ENCODE data around the gene KIF16B.
"Not testable (repeated sequence)": the region's sequence is repeated elsewhere in the genome, so short reads cannot be mapped to it uniquely, and the experiment has no call there.

KIF16B gene

GRCh38 chr20:16537025-16537665 is 36.1 kb downstream of the KIF16B start:
- H3K27me3 Mint-ChIP-seq: no peaks in the 10 kb centered on the region
- H3K4me3 Mint-ChIP-seq: no peak overlapping the region
- no peaks in the 10 kb centered on the region for H3K36me3 Mint-ChIP-seq (ENCODE audit: low read depth)
- intact Hi-C loops (cut with micrococcal nuclease): no loop called here
- H3K9me3 Mint-ChIP-seq: no peaks in the 10 kb centered on the region
- no peak overlapping the region for H3K27ac Mint-ChIP-seq
- peaks cover 19% of the 10 kb centered on the region for H3K4me1 Mint-ChIP-seq (ENCODE audit: low read depth)

DNA sequence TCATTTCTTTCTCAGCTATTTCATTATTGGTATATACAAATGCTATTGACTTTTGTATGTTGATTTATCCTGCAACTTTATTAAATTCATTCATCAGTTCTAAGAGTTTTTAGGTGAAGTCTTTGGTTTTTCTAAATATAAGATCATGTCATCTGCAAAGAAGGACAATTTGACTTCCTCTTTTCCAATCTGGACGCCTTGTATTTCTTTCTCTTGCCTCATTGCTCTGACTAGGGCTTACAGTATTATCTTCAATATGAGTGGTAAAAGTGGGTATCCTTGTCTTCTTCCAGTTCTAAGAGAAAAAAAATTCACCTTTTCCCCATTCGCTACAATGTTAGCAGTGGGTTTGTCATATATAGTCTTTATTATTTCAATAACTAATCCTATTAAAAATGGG is 38.0 kb downstream of the KIF16B start:
- no peak overlapping the region for H3K27ac Mint-ChIP-seq
- H3K36me3 Mint-ChIP-seq (ENCODE audit: low read depth): no peaks in the 10 kb centered on the region
- H3K4me3 Mint-ChIP-seq: no peak overlapping the region
- no peaks in the 10 kb centered on the region for H3K27me3 Mint-ChIP-seq
- intact Hi-C loops (cut with micrococcal nuclease): no loop called here
- H3K4me1 Mint-ChIP-seq (ENCODE audit: low read depth): peaks cover 19% of the 10 kb centered on the region
- H3K9me3 Mint-ChIP-seq: no peaks in the 10 kb centered on the region

DNA sequence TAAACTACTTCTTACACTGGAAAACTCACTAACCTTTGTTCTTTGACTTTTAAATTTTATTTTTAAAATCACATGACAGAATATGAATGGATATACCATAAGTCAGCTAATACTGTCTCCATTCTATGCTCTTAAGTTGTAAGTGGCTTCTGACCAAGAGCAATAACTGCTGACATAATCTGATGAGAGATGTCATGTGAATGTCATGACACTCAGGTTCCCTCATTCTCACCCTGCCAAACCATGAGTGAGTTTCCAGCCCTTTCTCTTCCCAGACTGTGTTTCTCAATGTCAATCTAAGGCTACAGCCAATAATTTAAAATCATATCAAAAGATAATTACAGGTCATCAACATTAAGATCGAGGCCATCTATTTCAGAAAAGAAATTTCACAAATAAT is 39.7 kb downstream of the KIF16B start:
- Mint-ChIP-seq H3K4me1 (ENCODE audit: low read depth) (peaks cover 10% of the 10 kb centered on the region), H3K9me3 (no peaks in the 10 kb centered on the region), H3K27me3 (no peaks in the 10 kb centered on the region), H3K36me3 (ENCODE audit: low read depth) (no peaks in the 10 kb centered on the region), H3K27ac (no peak overlapping the region), H3K4me3 (no peak overlapping the region)
- intact Hi-C loops (cut with micrococcal nuclease): no loop called here

- peaks cover 1% of the 10 kb centered on the region for H3K4me1 Mint-ChIP-seq (ENCODE audit: low read depth)
- no peaks in the 10 kb centered on the region for H3K27me3 Mint-ChIP-seq
- peaks cover 13% of the 10 kb centered on the region for H3K36me3 Mint-ChIP-seq (ENCODE audit: low read depth)
- intact Hi-C loops (cut with micrococcal nuclease): no loop called here
- H3K4me3 Mint-ChIP-seq: no peak overlapping the region
- H3K9me3 Mint-ChIP-seq: no peaks in the 10 kb centered on the region
- no peak overlapping the region for H3K27ac Mint-ChIP-seq
Measured at GRCh38 chr20:16531485-16531884, 41.8 kb downstream of the KIF16B start.

DNA sequence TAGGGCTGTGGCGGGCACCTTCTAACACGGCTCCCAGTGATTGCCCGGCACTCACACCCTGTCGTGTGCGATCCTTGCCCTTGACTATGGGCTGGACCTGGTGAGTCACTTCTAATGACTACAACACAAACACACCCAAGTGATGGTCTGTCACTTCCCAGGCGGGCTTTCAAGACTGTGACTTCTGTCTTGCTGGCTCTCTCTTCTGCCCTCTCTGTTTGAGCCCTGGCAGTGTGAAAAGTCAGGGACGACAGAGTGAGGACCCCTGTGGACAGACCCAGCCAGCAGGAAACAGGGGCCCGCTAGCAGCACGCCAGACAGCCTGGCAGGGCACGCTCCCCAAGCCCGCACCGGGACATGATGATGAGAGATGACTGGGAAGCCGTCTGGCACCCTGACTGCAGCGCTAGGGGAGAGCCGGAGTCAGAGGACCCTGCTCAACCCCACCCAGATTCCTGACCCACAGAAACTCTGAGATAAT is 43.0 kb downstream of the KIF16B start:
- peaks cover 23% of the 10 kb centered on the region for H3K36me3 Mint-ChIP-seq (ENCODE audit: low read depth)
- no peaks in the 10 kb centered on the region for H3K4me1 Mint-ChIP-seq (ENCODE audit: low read depth)

GRCh38 chr20:16528078-16528477 is 45.2 kb downstream of the KIF16B start:
- H3K4me1 Mint-ChIP-seq (ENCODE audit: low read depth): no peaks in the 10 kb centered on the region
- H3K27ac Mint-ChIP-seq: no peak overlapping the region
- peaks cover 40% of the 10 kb centered on the region for H3K36me3 Mint-ChIP-seq (ENCODE audit: low read depth)
- intact Hi-C loops (cut with micrococcal nuclease): no loop called here
- H3K4me3 Mint-ChIP-seq: no peak overlapping the region
- peaks cover 9% of the 10 kb centered on the region for H3K9me3 Mint-ChIP-seq
- H3K27me3 Mint-ChIP-seq: no peaks in the 10 kb centered on the region

More for the DNA sequence above, 43.0 kb downstream of the KIF16B start:
- H3K9me3 Mint-ChIP-seq: no peaks in the 10 kb centered on the region
- intact Hi-C loops (cut with micrococcal nuclease): no loop called here
- H3K27me3 Mint-ChIP-seq: no peaks in the 10 kb centered on the region
- H3K27ac Mint-ChIP-seq: no peak overlapping the region
- no peak overlapping the region for H3K4me3 Mint-ChIP-seq

- peaks cover 40% of the 10 kb centered on the region for H3K36me3 Mint-ChIP-seq (ENCODE audit: low read depth)
Measured at GRCh38 chr20:16527438-16527837, 45.8 kb downstream of the KIF16B start.

DNA sequence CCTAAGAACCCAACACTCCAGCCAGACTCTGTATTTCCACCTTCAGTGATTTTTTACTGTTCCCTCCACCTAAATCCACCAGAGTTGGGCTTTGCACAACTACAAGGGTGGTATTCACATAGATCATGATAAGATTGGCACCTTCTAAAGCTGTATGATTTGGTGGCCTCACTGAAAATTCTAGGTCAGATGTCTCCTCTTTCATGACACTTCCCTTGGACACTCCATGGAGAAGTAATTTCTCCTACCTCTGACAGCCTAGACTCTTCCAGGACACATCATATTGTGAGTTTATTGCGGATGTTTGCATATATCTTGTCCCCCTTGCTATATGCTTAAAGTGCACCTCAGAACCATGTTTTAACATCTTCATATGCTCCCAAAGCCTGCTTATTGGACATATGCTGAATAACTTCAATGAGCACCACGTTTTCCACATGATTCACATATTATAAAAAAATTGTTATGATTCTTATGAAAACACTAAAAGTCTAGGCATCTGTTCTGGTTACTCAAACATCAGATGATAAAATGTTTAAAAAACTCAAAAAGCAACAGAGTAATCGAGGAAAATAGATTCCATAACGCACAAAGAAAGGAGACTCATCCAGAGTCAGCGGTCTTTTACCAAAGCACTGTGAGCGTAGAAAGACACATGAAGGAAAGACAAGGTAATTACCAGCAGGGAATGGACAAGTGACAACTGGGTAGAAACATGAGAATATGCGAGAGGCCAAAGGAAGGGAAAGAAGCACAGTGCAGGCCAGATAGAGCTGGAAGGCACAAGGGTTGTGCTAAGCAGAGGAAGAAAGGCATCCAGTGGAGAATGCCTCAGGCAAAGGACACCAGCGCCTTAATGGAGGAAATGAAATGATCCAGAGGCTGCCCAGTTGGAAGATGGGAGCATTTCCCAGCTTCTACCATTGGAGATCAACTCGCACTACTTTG is 46.5 kb downstream of the KIF16B start:
- peaks cover 40% of the 10 kb centered on the region for H3K36me3 Mint-ChIP-seq (ENCODE audit: low read depth)
- H3K27ac Mint-ChIP-seq: no peak overlapping the region
- intact Hi-C loops (cut with micrococcal nuclease): no loop called here
- H3K27me3 Mint-ChIP-seq: no peaks in the 10 kb centered on the region
- H3K4me1 Mint-ChIP-seq (ENCODE audit: low read depth): peaks cover 12% of the 10 kb centered on the region
- peaks cover 9% of the 10 kb centered on the region for H3K9me3 Mint-ChIP-seq
- no peak overlapping the region for H3K4me3 Mint-ChIP-seq

More at GRCh38 chr20:16527438-16527837, 45.8 kb downstream of the KIF16B start:
- Mint-ChIP-seq H3K9me3 (peaks cover 9% of the 10 kb centered on the region), H3K27me3 (no peaks in the 10 kb centered on the region), H3K27ac (no peak overlapping the region), H3K4me1 (ENCODE audit: low read depth) (peaks cover 5% of the 10 kb centered on the region), H3K4me3 (no peak overlapping the region)
- intact Hi-C loops (cut with micrococcal nuclease): no loop called here

GRCh38 chr20:16522651-16523050 is 50.6 kb downstream of the KIF16B start:
- intact Hi-C loops (cut with micrococcal nuclease); H3K27me3 Mint-ChIP-seq; H3K9me3 Mint-ChIP-seq; H3K4me3 Mint-ChIP-seq; H3K27ac Mint-ChIP-seq: not testable (repeated sequence)
- Mint-ChIP-seq H3K36me3 (ENCODE audit: low read depth) (peaks cover 54% of the 10 kb centered on the region), H3K4me1 (ENCODE audit: low read depth) (peaks cover 26% of the 10 kb centered on the region)

DNA sequence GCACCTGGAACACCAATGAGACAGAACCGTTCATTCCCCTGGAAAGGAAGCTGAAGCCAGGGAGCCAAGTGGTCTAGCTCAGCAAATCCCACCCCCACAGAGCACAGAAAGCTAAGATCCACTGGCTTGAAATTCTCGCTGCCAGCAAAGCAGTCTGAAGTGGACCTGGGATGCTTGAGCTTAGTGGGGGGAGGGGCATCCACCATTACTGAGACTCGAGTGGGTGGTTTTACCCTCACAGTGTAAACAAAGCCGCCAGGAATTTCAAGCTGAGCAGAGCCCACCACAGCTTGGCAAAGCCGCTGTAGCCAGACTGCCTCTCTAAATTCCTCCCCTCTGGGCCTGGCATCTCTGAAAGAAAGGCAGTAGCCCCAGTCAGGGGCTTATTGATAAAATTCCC is 53.1 kb downstream of the KIF16B start:
- intact Hi-C loops (cut with micrococcal nuclease): no loop called here
- peaks cover 26% of the 10 kb centered on the region for H3K4me1 Mint-ChIP-seq (ENCODE audit: low read depth)
- peaks cover 9% of the 10 kb centered on the region for H3K9me3 Mint-ChIP-seq
- H3K27me3 Mint-ChIP-seq: no peaks in the 10 kb centered on the region
- peaks cover 34% of the 10 kb centered on the region for H3K36me3 Mint-ChIP-seq (ENCODE audit: low read depth)
- H3K4me3 Mint-ChIP-seq: no peak overlapping the region
- H3K27ac Mint-ChIP-seq: no peak overlapping the region

GRCh38 chr20:16519673-16520072 is 53.6 kb downstream of the KIF16B start:
- not testable (repeated sequence) for H3K27me3 Mint-ChIP-seq, H3K27ac Mint-ChIP-seq, H3K9me3 Mint-ChIP-seq, H3K4me3 Mint-ChIP-seq
- H3K4me1 Mint-ChIP-seq (ENCODE audit: low read depth): peaks cover 26% of the 10 kb centered on the region
- peaks cover 29% of the 10 kb centered on the region for H3K36me3 Mint-ChIP-seq (ENCODE audit: low read depth)
- intact Hi-C loops (cut with micrococcal nuclease): loop anchor here (2.0 kb wide), 1 partner anchor 241 kb away; no protein-coding TSS in a partner anchor

- H3K9me3 Mint-ChIP-seq: no peaks in the 10 kb centered on the region
- H3K4me3 Mint-ChIP-seq: no peak overlapping the region
- H3K36me3 Mint-ChIP-seq (ENCODE audit: low read depth): peaks cover 20% of the 10 kb centered on the region
- intact Hi-C loops (cut with micrococcal nuclease): loop anchor here (2.0 kb wide), 1 partner anchor 242 kb away; no protein-coding TSS in a partner anchor
- H3K27me3 Mint-ChIP-seq: no peaks in the 10 kb centered on the region
- H3K27ac Mint-ChIP-seq: peak overlapping the region; percentile 15
- peaks cover 35% of the 10 kb centered on the region for H3K4me1 Mint-ChIP-seq (ENCODE audit: low read depth)
Measured at GRCh38 chr20:16518784-16519084, 54.5 kb downstream of the KIF16B start.

- intact Hi-C loops (cut with micrococcal nuclease): loop anchor here (2.0 kb wide), 1 partner anchor 243 kb away; no protein-coding TSS in a partner anchor
- Mint-ChIP-seq H3K27me3 (no peaks in the 10 kb centered on the region), H3K4me1 (ENCODE audit: low read depth) (peaks cover 39% of the 10 kb centered on the region), H3K4me3 (no peak overlapping the region), H3K36me3 (ENCODE audit: low read depth) (peaks cover 19% of the 10 kb centered on the region), H3K27ac (no peak overlapping the region), H3K9me3 (no peaks in the 10 kb centered on the region)
Measured at GRCh38 chr20:16517946-16518783, 55.1 kb downstream of the KIF16B start.

All from dendritic cell treated with granulocyte-macrophage colony-stimulating factor and Interleukin-4, amounts not matched to agents 40 ng/mL and 50 ng/mL, for 4 days (primary cell).